Prostate gland (tissue), 2 donors: ENCODE measurements around the gene R3HCC1L. TPM values are rescaled to one million over a fixed set of nuclear protein-coding genes. Genes with fewer than 3 reads are reported as not detected.

Source experiments
- DNase-seq: peaks from one replicate; pipeline ENCODE4 v3.0.0-alpha.2; 2019; ENCODE audit warnings: low spot score
- H3K27ac ChIP-seq, 2 donors: fragments of 200-600 bp; sonication (generic); 2 replicates each; pipeline ENCODE4 v1.5.1; 2017 to 2019
- H3K27me3 ChIP-seq: fragments of 200-600 bp; sonication (generic); replicated peaks from 2 replicates; pipeline ENCODE4 v1.5.1; 2019; ENCODE audit not compliant: insufficient read depth
- H3K36me3 ChIP-seq, 2 donors: fragments of 200-600 bp; sonication (generic); 1 replicate in 1 of 2; 2 replicates in 1 of 2; pipeline versions ENCODE4 v1.5.1 to v1.8.1; 2017 to 2019
- H3K4me1 ChIP-seq: fragments of 200-600 bp; sonication (generic); replicated peaks from 2 replicates; pipeline ENCODE4 v1.5.1; 2019
- H3K4me3 ChIP-seq, 2 donors: fragments of 200-600 bp; sonication (generic); 2 replicates each; pipeline ENCODE4 v1.5.1; 2017 to 2019
- H3K9me3 ChIP-seq: fragments of 200-600 bp; sonication (generic); 2 replicates; pipeline ENCODE4 v1.5.1; 2017
- CTCF ChIP-seq, 4 experiments: fragments of 200-600 bp in 2 of 4; fragments of 450-650 bp in 2 of 4; sonication (generic) in 2 of 4; IDR thresholded peaks; 1 replicate in 3 of 4; 2 replicates in 1 of 4; pipeline ENCODE4 v1.5.1; 2016 to 2019; ENCODE audit warnings: antibody characterized with exemption in 4 of 4, mild to moderate bottlenecking in 2 of 4, moderate library complexity in 2 of 4
- POLR2A ChIP-seq: fragments of 450-650 bp; IDR thresholded peaks from one replicate; pipeline ENCODE4 v1.6.1; 2016; ENCODE audit warnings: antibody characterized with exemption, mild to moderate bottlenecking
- POLR2AphosphoS5 ChIP-seq: sonication (generic); formaldehyde crosslinking; IDR thresholded peaks from one replicate; pipeline ENCODE4 v1.6.1; 2017; ENCODE audit warnings: antibody characterized with exemption
- WGBS: methylation state at CpG from one replicate; pipeline ENCODE4 v1.1.5; 2018; 5-methylcytosine and 5-hydroxymethylcytosine counted together
- intact Hi-C: fragments of 100-400 bp; cut with DNase I; formaldehyde crosslinking; loops from one replicate; pipeline ENCODE4 v1.14.2; 2022
- total RNA-seq, 2 donors: library from RNA; depleted of rRNA; stranded (reverse); fragments of >200 nt; gene quantifications; one replicate each; pipeline ENCODE4 v1.1.0, GENCODE V29; 2016

Gene R3HCC1L
- total RNA-seq, 2 donors from 2014 or later: 14.2 to 26.0 TPM

GRCh38 chr10:98292971-98293370 lies 158.5 kb downstream of the R3HCC1L start:
- Histone ChIP-seq H3K4me1 (no peaks in the 10 kb centered on the region), H3K9me3 (no peaks in the 10 kb centered on the region), H3K27me3 (no peaks in the 10 kb centered on the region), H3K36me3 (no peaks in the 10 kb centered on the region), H3K4me3 (no peak overlapping the region), H3K27ac (no peak overlapping the region)
- TF ChIP-seq POLR2AphosphoS5: no peak
- no peak for TF ChIP-seq CTCF (IDR thresholded peaks at IDR 0.05)
- no peak for TF ChIP-seq POLR2A
- WGBS: 56% methylated on average over 4 of the region's 4 CpGs
- no peak for DNase-seq
- intact Hi-C loops: no loop called here

GRCh38 chr10:98293550-98294269 lies 159.3 kb downstream of the R3HCC1L start:
- H3K27me3 ChIP-seq: no peaks in the 10 kb centered on the region
- H3K4me1 ChIP-seq: no peaks in the 10 kb centered on the region
- no peak for DNase-seq
- WGBS: 57% methylated on average over 8 of the region's 8 CpGs
- no peaks in the 10 kb centered on the region for H3K9me3 ChIP-seq
- no peak overlapping the region for H3K27ac ChIP-seq
- H3K4me3 ChIP-seq: no peak overlapping the region
- H3K36me3 ChIP-seq: no peaks in the 10 kb centered on the region
- TF ChIP-seq POLR2A: no peak
- TF ChIP-seq CTCF (IDR thresholded peaks at IDR 0.05): no peak
- TF ChIP-seq POLR2AphosphoS5: no peak
- intact Hi-C loops: no loop called here

DNA sequence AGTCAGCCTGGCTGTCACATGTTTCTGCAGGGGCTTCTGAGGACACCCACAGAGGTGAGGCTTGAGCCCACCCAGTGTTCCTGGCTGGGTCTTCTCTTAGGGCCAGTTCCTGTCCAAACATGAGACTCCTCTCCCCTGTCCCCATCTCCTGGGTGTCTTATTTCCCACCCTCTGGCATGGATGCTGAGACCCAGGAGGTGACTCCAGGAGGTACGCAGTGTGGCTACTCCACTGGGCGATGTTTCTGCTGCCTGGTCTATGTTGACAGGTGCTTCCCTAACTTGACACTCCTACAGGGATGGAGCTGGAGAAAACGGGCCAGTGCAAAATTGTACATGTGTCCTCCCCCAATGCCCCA lies 159.8 kb downstream of the R3HCC1L start:
- no peaks in the 10 kb centered on the region for H3K27me3 ChIP-seq
- H3K4me3 ChIP-seq: no peak overlapping the region
- no peaks in the 10 kb centered on the region for H3K9me3 ChIP-seq
- WGBS: 78% methylated on average over 3 of the region's 3 CpGs
- H3K36me3 ChIP-seq: no peaks in the 10 kb centered on the region
- no peak overlapping the region for H3K27ac ChIP-seq
- H3K4me1 ChIP-seq: no peaks in the 10 kb centered on the region
- DNase-seq: no peak
- intact Hi-C loops: no loop called here
- TF ChIP-seq POLR2AphosphoS5: no peak
- no peak for TF ChIP-seq POLR2A
- no peak for TF ChIP-seq CTCF (IDR thresholded peaks at IDR 0.05)

Other genes starting within 250 kb of the R3HCC1L start
- 1 to 10 TPM; 3.8 to 8.9 TPM for gene CRTAC1, start 104.0 kb upstream of the R3HCC1L start, total RNA-seq
- 10 to 100 TPM in 1 of 2 donors, 1 to 10 TPM in 1; 7.4 to 26.8 TPM for gene LOXL4, start 133.5 kb downstream of the R3HCC1L start, total RNA-seq